Lung (tissue), 12 donors: ENCODE data around the gene SLC5A12. TPM values are rescaled to one million over a fixed set of nuclear protein-coding genes. Genes with fewer than 3 reads are reported as not detected.
"Not testable (repeated sequence)": the region's sequence is repeated elsewhere in the genome, so short reads cannot be mapped to it uniquely, and the experiment has no call there.

Experiments used
- ATAC-seq: fragments of 200-7000 bp; cut with Tn5 transposase; one replicate; pipeline ENCODE4 v1.9.1; 2020; ENCODE audit warnings: moderate number of reproducible peaks; ENCODE audit not compliant: insufficient read depth, low FRiP score
- DNase-seq, 3 donors: peaks; one replicate each; pipeline ENCODE4 v3.0.0-alpha.2; 2013 to 2017
- H3K27ac ChIP-seq, 2 donors: one replicate each; pipeline ENCODE4 v1.5.1; 2013; ENCODE audit warnings: mild to moderate bottlenecking in 2 of 2, moderate library complexity in 2 of 2, control low read depth in 1 of 2, inconsistent platforms in 1 of 2, low read depth in 1 of 2, low read length in 1 of 2
- H3K27me3 ChIP-seq, 3 donors: one replicate each; pipeline ENCODE4 v1.5.1; 2013; ENCODE audit warnings: low read length in 2 of 3; ENCODE audit not compliant: control insufficient read depth in 3 of 3, insufficient read depth in 3 of 3
- H3K36me3 ChIP-seq, 4 donors: one replicate each; pipeline ENCODE4 v1.5.1; 2013; ENCODE audit warnings: low read length in 4 of 4, mild to moderate bottlenecking in 1 of 4, moderate library complexity in 1 of 4; ENCODE audit not compliant: control insufficient read depth in 4 of 4, insufficient read depth in 4 of 4
- H3K4me1 ChIP-seq, 5 donors: one replicate each; pipeline ENCODE4 v1.5.1; 2013; ENCODE audit warnings: low read length in 5 of 5, mild to moderate bottlenecking in 2 of 5, moderate library complexity in 1 of 5; ENCODE audit not compliant: control insufficient read depth in 5 of 5, insufficient read depth in 5 of 5
- H3K4me3 ChIP-seq: one replicate; pipeline ENCODE4 v1.5.1; 2013; ENCODE audit warnings: mild to moderate bottlenecking, control low read depth, moderate library complexity
- H3K9ac ChIP-seq, 2 donors: one replicate each; pipeline ENCODE4 v1.5.1; 2013; ENCODE audit warnings: low read length in 2 of 2, control low read depth in 1 of 2; ENCODE audit not compliant: insufficient read depth in 1 of 2
- H3K9me3 ChIP-seq, 4 donors: one replicate each; pipeline ENCODE4 v1.5.1; 2013; ENCODE audit warnings: low read length in 3 of 4, mild to moderate bottlenecking in 1 of 4, moderate library complexity in 1 of 4; ENCODE audit not compliant: control insufficient read depth in 4 of 4, insufficient read depth in 3 of 4
- CTCF ChIP-seq: IDR thresholded peaks from 2 replicates; pipeline ENCODE4 v1.5.1; 2012; ENCODE audit warnings: mild to moderate bottlenecking; ENCODE audit errors: control extremely low read depth, extremely low read depth
- WGBS, 2 donors: extraction: QIAGEN DNeasy Blood & Tissue Kit; methylation state at CpG; one replicate each; pipeline ENCODE4 v1.1.7; 2013; 5-methylcytosine and 5-hydroxymethylcytosine counted together
- polyA plus RNA-seq, 2 donors: library from polyadenylated mRNA; stranded (reverse); fragments of 200-250 nt; gene quantifications; one replicate each; pipeline ENCODE4 v1.2.1, GENCODE V29; 2013
- total RNA-seq, 2 donors: library from RNA; depleted of rRNA in 1 of 2; stranded (reverse); fragments of >200 nt in 1 of 2; gene quantifications; one replicate each; pipeline ENCODE4 v1.2.1, GENCODE V29; 2014 to 2021
- donor health status: control.
- donor health status: control.
- donor health status: Bipolar disorder and iron deficiency.
- donor health status: healthy.
- donor health status: DM: yes; HTN: yes; CAD: no.

Gene SLC5A12
- total and polyA plus RNA-seq, 4 donors, result 0.06 TPM; not detected in 3

GRCh38 chr11:26651916-26652315, 69.9 kb downstream of the SLC5A12 start:
- DNase-seq (no peak), ATAC-seq (no peak)
- H3K4me3 ChIP-seq, result no peak overlapping the region
- TF ChIP-seq CTCF, result no peak
- H3K4me1 ChIP-seq, result no peaks in the 10 kb centered on the region
- H3K27me3 ChIP-seq, result peaks cover 0 to 8% (median 0%) of the 10 kb centered on the region in 3 donors
- WGBS, 2 donors, result 74 to 79% methylated on average over 6 of the region's 6 CpGs
- no peaks in the 10 kb centered on the region for H3K9me3 ChIP-seq
- no peaks in the 10 kb centered on the region for H3K36me3 ChIP-seq
- no peak overlapping the region for H3K9ac ChIP-seq
- H3K27ac ChIP-seq, result no peak overlapping the region

GRCh38 chr11:26649884-26650283, 72.0 kb downstream of the SLC5A12 start:
- WGBS, 2 donors, result 35 to 40% methylated on average over 8 of the region's 8 CpGs
- Histone ChIP-seq H3K9ac (no peak overlapping the region), H3K27ac (no peak overlapping the region), H3K27me3 (peaks cover 0 to 8% (median 0%) of the 10 kb centered on the region in 3 donors), H3K36me3 (no peaks in the 10 kb centered on the region), H3K4me3 (no peak overlapping the region), H3K4me1 (no peaks in the 10 kb centered on the region), H3K9me3 (no peaks in the 10 kb centered on the region)
- DNase-seq (peak; percentile 66 to 88 (median 82)), ATAC-seq (peak; percentile 75)
- TF ChIP-seq CTCF, result peak; percentile 45

DNA sequence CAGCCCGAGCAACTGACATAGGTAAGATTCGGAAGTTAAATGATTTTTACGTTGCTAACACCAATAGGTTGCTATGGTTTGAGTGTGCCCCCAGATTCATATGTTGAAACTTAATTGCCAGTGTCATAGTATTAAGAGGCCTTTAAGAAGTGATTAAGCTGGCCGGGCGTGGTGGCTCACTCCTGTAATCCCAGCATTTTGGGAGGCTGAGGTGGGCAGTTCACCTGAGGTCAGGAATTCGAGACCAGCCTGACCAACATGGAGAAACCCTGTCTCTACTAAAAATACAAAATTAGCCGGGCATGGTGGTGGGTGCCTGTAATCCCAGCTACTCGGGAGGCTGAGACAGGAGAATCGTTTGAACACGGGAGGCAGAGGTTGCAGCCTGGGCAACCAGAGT, 78.5 kb downstream of the SLC5A12 start:
- WGBS, 2 donors, result 93 to 96% methylated on average over 10 of the region's 10 CpGs
- H3K27ac ChIP-seq, H3K4me3 ChIP-seq, H3K27me3 ChIP-seq, DNase-seq, H3K4me1 ChIP-seq, ATAC-seq, H3K9ac ChIP-seq, H3K9me3 ChIP-seq, H3K36me3 ChIP-seq: not testable (repeated sequence)

GRCh38 chr11:26632691-26633159, 89.1 kb downstream of the SLC5A12 start:
- WGBS, 2 donors, result 37 to 70% methylated on average over 2 of the region's 2 CpGs
- no peaks in the 10 kb centered on the region for H3K36me3 ChIP-seq
- peaks cover 0 to 3% (median 0%) of the 10 kb centered on the region in 4 donors for H3K9me3 ChIP-seq
- TF ChIP-seq CTCF, result no peak
- no peak for DNase-seq
- H3K27ac ChIP-seq, result no peak overlapping the region
- H3K4me3 ChIP-seq, result no peak overlapping the region
- H3K27me3 ChIP-seq, result no peaks in the 10 kb centered on the region
- no peak for ATAC-seq
- no peaks in the 10 kb centered on the region for H3K4me1 ChIP-seq
- no peak overlapping the region for H3K9ac ChIP-seq
